GM19193 (cell line): ENCODE data around the gene FTL.

Experiments used
- POLR2A ChIP-seq: IDR thresholded peaks from 4 replicates; pipeline ENCODE4 v1.6.1; 2011; ENCODE audit not compliant: insufficient read depth, insufficient read length; ENCODE audit errors: extremely low read depth

FTL gene

DNA sequence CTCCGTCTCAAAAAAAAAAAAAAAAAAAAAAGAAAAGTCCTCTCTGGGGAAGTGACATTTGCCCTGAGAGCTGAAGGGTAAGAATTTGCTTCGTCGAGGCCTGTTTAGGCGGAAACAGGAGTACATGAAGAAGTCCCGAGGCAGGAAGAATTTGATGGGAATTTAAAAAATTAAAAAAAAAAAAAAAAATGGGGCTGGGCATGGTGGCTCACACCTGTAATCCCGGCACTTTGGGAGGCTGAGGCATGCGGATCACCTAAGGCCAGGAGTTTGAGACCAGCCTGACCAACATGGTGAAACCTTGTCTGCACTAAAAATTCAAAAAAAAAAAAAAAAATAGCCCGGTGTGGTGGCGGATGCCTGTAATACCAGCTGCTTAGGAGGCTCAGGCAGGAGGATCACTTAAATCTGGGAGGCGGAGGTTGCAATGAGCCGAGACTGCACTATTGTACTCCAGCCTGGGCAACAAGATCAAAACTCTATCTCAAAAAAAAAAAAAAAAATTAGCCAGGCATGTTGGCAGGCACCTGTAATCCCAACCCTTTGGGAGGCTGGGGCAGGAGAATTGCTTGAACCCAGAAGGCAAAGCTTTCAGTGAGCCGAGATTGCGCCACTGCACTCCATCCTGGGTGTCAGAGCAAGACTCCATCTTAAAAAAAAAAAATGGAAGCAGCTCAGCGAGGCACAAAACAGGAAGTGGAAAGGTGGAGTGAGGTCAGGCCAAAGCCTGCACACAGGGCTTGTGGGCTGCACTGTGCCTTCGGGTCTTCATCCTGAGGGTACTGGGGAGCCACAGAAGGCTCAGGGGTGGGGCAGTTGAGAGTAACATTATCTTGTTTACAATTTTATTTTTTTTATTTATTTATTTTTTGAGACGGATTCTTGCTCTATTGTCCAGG lies 5.5 kb upstream of the FTL start:
- peak; percentile 27 for TF ChIP-seq POLR2A

DNA sequence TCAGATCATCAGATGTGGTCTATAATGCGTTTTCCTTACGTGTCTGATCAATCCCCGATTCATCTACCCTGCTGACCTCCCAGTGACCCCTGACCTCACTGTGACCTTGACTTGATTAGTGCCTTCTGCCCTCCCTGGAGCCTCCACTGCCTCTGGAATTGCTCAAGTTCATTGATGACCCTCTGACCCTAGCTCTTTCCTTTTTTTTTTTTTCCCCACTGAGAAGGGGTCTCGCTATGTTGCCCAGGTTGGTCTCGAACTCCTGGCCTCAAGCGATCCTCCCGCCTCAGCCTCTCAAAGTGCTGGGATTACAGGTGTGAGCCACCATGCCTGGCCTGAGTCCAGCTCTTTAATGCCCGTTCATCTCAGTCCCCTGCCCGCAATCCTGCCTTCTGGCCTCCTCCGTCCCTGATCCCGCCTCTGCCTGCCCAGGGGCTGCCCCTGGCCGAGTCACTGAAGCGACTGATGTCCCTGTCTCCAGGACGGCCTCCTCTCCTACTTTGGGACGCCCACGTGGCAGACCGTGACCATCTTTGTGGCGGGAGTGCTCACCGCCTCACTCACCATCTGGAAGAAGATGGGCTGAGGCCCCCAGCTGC lies 4.0 kb upstream of the FTL start:
- no peak for TF ChIP-seq POLR2A

DNA sequence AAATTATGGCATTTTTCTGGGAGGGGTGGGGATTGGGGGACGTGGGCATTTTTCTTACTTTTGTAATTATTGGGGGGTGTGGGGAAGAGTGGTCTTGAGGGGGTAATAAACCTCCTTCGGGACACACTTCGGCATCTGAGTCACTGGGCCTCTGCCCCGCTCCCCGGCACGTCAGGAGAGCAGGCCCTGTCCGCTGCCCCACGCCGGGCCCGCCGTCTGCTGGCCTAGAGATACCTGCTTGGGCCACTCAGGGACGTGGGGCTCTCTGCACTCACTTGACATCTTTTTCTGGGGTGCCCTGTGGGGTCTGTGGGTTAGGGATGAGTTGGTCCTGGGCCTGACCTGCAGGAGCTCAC lies 3.5 kb upstream of the FTL start:
- no peak for TF ChIP-seq POLR2A

DNA sequence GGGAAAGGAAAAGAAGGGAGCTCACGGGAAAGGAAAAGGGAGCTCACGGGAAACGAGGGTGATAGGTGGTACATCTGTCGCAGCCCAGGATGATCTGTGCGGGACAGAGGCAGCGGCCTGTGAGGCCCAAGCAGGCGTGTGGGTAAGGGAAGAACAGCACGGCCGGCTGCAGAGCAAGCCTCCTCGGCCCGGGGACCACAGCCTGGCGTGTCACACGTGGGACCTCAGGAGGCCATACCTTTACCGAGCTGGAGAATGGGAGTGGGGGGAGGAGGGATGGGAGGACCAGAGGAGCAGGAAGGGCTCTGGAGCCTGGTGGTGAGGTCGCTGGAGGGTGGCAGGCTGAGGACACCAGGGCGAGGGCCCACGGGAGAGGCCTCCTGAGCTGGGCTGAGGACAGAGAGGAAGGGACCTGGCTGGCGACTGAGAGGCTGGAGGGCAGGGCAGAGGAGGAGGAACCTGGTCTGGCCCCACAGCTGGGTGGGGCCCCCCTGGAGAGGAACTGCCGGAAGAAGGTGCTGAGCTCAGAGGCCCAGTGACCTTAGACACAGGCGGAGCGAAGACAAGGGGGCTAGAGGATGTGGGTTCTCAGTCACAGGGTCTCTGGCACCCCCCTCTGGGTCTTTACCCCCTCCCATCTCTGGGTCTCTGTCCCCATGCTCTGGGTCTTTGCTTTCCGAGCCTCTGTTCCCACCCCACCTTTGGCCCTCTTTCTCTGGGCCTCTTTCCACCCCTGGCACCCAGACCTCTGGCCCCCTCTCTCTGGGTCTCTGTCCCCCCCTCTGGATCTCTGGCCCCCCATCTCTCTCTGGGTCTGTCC lies 2.9 kb upstream of the FTL start:
- TF ChIP-seq POLR2A = peak; percentile 82

DNA sequence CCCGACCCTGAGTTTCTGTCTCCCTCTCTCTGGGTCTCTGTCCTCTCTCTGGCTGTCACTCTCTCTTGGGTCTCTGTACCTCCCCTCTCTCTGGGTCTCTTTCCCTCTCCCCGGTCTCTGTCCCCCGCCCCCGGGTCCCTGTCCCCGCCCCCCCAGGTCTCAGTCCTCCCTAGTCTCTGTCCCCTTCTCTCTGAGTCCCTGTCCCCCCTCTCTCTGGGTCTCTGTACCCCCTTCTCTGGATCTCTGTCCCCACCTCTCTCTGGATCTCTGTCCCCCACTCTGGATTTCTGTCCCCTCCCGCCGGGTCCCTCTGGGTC lies 2.3 kb upstream of the FTL start:
- no peak for TF ChIP-seq POLR2A

DNA sequence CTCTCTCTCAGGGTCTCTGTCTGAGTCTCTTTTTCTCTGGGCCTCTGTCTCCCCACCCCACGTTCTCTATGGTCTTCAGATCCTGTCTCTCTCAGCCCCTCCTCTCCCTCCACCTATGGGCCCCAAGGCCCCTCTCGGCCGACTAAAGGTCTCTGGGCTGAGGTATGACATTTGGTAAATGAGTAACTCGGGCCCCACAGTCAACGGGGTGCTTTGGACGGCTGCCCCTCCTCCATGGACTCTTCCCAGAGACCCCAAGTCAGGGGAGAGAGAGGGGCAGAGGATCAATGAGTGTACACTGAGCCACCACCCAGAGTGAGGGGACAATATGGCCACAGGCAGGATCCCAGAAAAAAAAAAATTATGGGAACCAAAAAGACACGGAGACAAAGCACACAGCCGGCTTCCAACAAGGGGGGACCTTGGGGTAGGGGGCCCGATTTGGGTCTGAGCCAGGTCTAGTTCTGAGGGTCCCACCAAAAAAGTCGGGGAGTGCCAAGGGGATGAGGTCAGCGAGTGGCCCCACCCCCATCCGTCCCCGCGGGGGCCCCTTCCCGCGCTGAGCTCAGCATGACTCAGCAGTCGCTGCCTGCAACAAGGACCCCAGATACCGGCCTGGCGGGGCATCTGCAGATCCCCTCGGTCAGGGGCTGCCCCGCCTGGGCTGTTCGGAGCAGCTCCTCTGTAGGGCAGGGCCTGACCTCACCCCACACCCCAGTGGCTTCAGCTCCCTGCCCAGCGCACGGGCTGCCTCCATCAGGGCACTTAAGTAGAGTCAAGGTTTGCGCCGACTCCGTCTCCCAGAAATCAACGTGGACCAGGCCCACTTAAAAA lies 1.5 kb upstream of the FTL start:
- peak; percentile 59 for TF ChIP-seq POLR2A

DNA sequence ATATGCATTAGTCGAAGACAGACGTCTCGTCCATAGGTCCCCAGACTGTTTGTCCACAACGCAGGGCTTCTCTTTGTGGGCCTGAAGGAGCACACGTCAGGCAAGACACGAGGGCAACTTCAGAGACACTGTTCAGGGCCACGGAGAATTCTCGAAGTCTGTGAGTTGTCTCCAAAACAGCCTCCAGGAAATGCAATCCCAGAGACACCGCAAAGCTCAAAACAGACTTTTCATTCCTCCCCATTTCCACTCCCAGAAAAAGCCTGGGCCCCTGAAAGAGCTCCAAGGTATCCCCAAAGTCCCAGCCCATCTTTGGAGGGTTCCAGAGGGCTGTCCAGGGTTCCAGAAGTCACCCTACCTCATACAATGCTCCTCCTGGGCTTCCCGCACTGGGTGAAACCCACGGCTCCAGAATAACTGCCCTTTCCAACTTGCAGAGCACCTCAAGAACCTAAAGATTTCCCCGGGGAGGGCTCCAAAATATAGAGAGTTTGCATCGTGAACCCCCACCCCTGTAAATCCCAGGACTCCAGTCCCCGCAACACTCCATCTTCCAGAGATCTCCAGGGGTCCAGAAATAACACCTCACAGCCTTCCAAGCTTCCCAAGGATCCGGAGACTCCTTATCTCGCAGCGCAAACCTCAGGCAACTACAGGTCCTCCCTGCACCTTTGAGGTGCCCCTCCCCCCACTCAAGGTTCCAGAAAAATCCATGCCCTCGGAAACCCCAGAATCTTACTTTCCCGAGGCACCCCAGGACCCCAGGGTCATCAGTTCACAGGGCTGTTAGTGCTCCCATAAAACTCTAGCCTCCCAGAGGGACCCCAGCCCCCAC lies 687 bp upstream of the FTL start:
- TF ChIP-seq POLR2A = no peak

DNA sequence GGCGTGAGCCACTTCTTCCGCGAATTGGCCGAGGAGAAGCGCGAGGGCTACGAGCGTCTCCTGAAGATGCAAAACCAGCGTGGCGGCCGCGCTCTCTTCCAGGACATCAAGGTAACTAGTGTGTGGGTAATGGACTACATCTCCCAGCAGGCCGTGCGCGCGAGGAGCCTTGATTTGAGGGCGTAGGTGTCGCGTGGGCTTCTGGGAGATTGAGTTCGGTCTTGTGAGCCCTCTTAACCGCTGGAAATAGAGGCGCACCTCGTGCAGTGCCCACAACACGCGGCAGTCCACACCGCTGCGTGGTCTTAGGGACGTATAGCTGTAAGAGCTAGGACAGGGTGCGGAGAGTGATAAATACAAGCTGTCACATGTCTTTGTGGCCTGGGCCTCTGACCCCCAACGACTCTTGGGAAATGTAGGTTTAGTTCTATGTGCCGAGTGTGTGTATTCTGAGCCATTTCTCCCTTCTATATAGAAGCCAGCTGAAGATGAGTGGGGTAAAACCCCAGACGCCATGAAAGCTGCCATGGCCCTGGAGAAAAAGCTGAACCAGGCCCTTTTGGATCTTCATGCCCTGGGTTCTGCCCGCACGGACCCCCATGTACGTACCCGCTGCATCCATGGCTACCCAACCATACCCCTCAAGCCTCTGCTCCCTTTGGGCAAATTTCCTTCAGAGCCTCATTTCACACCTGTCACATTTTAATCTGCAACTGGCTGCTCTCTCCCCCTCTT lies 864 bp downstream of the FTL start:
- TF ChIP-seq POLR2A = no peak

DNA sequence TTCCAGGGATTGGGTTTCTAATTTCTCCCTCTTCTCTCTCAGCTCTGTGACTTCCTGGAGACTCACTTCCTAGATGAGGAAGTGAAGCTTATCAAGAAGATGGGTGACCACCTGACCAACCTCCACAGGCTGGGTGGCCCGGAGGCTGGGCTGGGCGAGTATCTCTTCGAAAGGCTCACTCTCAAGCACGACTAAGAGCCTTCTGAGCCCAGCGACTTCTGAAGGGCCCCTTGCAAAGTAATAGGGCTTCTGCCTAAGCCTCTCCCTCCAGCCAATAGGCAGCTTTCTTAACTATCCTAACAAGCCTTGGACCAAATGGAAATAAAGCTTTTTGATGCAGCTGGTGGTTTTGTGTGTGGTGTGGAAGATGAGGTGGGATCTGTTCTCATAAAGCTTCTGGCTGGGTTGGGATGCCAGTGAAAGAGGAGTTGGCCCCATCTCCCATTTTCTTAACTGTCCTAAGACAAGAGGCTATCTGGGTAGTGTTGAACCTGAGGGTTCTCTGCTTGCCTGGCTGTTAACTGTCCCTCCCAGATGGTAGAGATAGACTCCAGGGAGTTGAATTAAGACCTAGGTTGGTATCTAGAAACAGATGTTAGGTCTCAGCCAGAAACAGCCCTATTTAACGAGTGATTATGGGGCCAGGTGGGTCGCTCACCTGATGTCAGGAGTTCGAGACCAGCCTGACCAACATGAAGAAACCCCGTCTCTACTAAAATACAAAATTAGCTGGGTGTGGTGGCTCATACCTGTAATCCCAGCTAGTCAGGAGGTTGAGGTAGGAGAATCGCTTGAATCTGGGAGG lies 1.6 kb downstream of the FTL start:
- peak; percentile 15 for TF ChIP-seq POLR2A

DNA sequence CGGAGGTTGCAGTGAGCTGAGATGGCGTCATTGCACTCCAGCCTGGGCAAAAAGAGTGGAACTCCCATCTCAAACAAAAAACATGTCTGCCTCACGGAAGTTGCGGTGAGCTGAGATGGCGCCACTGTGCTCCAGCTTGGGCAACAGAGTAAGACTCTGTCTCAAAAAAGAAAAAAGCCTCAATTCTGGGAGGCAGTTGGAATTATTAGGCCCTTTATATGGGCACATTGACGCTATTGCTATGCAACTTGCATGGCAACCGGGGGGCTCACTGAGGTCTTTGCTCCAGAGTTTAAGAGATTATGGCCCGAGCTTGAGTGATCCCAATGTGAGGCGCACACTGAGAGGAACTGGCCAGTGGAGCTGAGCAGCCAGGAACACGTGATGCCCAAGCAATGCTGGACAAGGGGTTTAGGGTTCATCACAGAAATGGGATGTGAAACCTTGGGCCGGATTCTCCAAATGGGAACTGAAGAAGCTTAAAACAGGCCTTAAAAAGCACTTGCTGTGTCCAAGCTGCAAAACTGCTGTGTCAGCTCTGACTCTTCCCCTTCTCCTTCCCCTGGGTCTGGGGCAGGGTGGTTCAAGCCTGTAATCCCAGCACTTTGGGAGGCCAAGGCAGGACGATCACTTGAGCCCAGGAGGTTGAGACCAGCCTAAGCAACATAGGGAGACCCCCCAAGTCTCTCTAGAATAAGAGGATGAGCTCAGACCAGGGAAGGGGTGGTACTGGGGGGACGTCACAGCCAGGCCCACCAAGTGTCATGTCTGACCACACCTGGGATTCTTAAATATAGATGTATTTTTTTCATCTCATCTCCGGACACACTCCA lies 2.5 kb downstream of the FTL start:
- TF ChIP-seq POLR2A = peak; percentile 57

DNA sequence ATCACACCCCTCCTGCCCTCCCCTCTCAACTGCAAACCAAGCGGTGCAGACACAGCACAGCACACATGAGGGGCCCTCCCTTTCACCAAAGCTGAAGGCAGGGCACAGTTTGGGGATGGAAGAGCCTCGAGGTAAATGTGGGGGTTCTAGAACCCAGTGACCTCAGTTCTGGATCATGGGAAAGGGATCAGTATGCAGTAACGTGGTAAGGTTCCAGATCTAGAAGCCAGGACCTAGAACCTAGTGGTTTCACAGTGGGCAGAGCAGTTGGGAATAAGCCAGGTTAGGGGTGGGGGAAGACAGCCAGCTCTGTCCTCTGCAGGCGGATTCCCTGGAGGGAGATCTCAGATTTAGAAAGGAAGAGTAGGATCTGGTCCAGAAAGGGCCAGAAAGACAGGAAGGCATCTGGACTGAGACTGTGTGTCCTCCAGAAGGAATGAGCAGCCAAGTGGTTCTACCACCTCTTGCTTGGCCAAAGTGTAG lies 3.1 kb downstream of the FTL start:
- no peak for TF ChIP-seq POLR2A

DNA sequence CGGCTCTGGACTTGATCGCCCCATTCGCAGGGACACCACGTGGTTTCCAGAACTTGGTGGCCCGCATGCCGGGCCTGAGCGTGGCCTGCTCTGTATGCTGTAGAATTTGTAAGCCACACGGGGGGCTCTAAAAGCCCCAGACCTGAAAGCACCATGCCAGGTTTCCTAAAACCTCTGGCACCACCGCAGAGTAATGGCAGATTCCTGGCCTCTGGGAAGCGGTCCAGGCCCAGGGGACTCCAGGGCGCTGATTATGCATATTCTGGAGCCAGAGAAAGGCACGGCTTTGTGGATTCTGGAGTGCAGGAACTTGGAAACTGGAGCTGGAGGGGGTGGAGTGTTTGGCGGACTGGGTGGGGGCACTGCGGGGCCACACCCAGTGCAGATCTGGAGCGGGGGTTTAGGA lies 3.7 kb downstream of the FTL start:
- TF ChIP-seq POLR2A = no peak
